ENCODE measurements around the gene PSMB2. TPM values are rescaled to one million over a fixed set of nuclear protein-coding genes. Genes with fewer than 3 reads are reported as not detected.

The PSMB2 gene
- total RNA-seq, 2 experiments from 2014 or later = 97.1 to 125 TPM

GRCh38 chr1:35571263-35571662 is 70.1 kb downstream of the PSMB2 start:
- ChIA-PET CTCF (interaction anchor here (0.6 to 2.1 kb wide), 10 partner anchors 8 to 478 kb away, joined by 3 to 13 read pairs (median 3); no protein-coding TSS in a partner anchor), POLR2A (interaction anchor here (0.7 kb wide), 1 partner anchor 41 kb away, joined by 3 read pairs; no protein-coding TSS in a partner anchor)
- DNase-seq (no peak), ATAC-seq (no peak)
- Mint-ChIP-seq H3K9me3 (ENCODE audit: low read depth) (no peaks in the 10 kb centered on the region), H3K27ac (no peak overlapping the region), H3K4me3 (no peak overlapping the region), H3K36me3 (ENCODE audit: low read depth) (peaks cover 2% of the 10 kb centered on the region), H3K27me3 (peaks cover 11% of the 10 kb centered on the region), H3K4me1 (peaks cover 7% of the 10 kb centered on the region)
- intact Hi-C loops (cut with DNase I, micrococcal nuclease) = loop anchor here in 1 of 2 experiments (10.0 kb wide), 1 partner anchor 884 kb away; the partner anchor contains the start of gene OSCP1

GRCh38 chr1:35570589-35571137 is 70.7 kb downstream of the PSMB2 start:
- H3K4me1 Mint-ChIP-seq = peaks cover 4% of the 10 kb centered on the region
- intact Hi-C loops (cut with DNase I, micrococcal nuclease) = loop anchor here in 1 of 2 experiments (10.0 kb wide), 1 partner anchor 884 kb away; the partner anchor contains the start of gene OSCP1
- H3K27ac Mint-ChIP-seq = no peak overlapping the region

GRCh38 chr1:35569936-35570335 is 71.4 kb downstream of the PSMB2 start:
- intact Hi-C loops (cut with DNase I, micrococcal nuclease) = loop anchor here (1.0 to 10.0 kb wide), 5 partner anchors 145 to 885 kb away; partner anchors contain the start of gene OSCP1 (in 1 of the 2)
- H3K27ac Mint-ChIP-seq = no peak overlapping the region
- H3K36me3 Mint-ChIP-seq (ENCODE audit: low read depth) = peaks cover 2% of the 10 kb centered on the region
- ATAC-seq (no peak), DNase-seq (no peak)
- no peak overlapping the region for H3K4me3 Mint-ChIP-seq
- CTCF ChIA-PET = interaction anchor here (1.0 to 1.5 kb wide), 4 partner anchors 8 to 158 kb away, joined by 3 to 4 read pairs (median 3); no protein-coding TSS in a partner anchor
- POLR2A ChIA-PET = no interaction called here
- peaks cover 4% of the 10 kb centered on the region for H3K4me1 Mint-ChIP-seq
- peaks cover 7% of the 10 kb centered on the region for H3K27me3 Mint-ChIP-seq
- H3K9me3 Mint-ChIP-seq (ENCODE audit: low read depth) = no peaks in the 10 kb centered on the region

More at GRCh38 chr1:35570589-35571137, 70.7 kb downstream of the PSMB2 start:
- ChIA-PET POLR2A (interaction anchor here (0.7 kb wide), 1 partner anchor 42 kb away, joined by 3 read pairs; no protein-coding TSS in a partner anchor), CTCF (interaction anchor here (0.6 to 1.5 kb wide), 10 partner anchors 9 to 202 kb away, joined by 3 to 7 read pairs (median 3); no protein-coding TSS in a partner anchor)
- ATAC-seq = no peak
- H3K9me3 Mint-ChIP-seq (ENCODE audit: low read depth) = no peaks in the 10 kb centered on the region
- H3K4me3 Mint-ChIP-seq = no peak overlapping the region
- peaks cover 11% of the 10 kb centered on the region for H3K27me3 Mint-ChIP-seq
- no peak for DNase-seq
- peaks cover 2% of the 10 kb centered on the region for H3K36me3 Mint-ChIP-seq (ENCODE audit: low read depth)

- intact Hi-C loops (cut with DNase I, micrococcal nuclease) = loop anchor here (1.0 to 2.0 kb wide), 4 partner anchors 146 to 205 kb away; no protein-coding TSS in a partner anchor
- no peak overlapping the region for H3K4me3 Mint-ChIP-seq
- H3K9me3 Mint-ChIP-seq (ENCODE audit: low read depth) = no peaks in the 10 kb centered on the region
- ChIA-PET CTCF (interaction anchor here (0.6 to 5.9 kb wide), 39 partner anchors 9 to 458 kb away, joined by 3 to 118 read pairs (median 4); partner anchors contain the start of gene PSMB2), POLR2A (interaction anchor here (0.8 kb wide), 1 partner anchor 200 kb away, joined by 5 read pairs; the partner anchor contains the start of gene CLSPN)
- ATAC-seq (peak; percentile 58), DNase-seq (peak; percentile 81)
- peaks cover 11% of the 10 kb centered on the region for H3K4me1 Mint-ChIP-seq
- H3K27me3 Mint-ChIP-seq = peaks cover 7% of the 10 kb centered on the region
- H3K27ac Mint-ChIP-seq = no peak overlapping the region
- H3K36me3 Mint-ChIP-seq (ENCODE audit: low read depth) = peaks cover 4% of the 10 kb centered on the region
Measured at GRCh38 chr1:35568975-35569395, 72.3 kb downstream of the PSMB2 start.

- CTCF ChIA-PET = interaction anchor here (0.7 to 5.9 kb wide), 27 partner anchors 9 to 346 kb away, joined by 3 to 118 read pairs (median 5); partner anchors contain the start of genes CLSPN and PSMB2
- intact Hi-C loops (cut with DNase I, micrococcal nuclease) = loop anchor here in 1 of 2 experiments (2.0 kb wide), 1 partner anchor 147 kb away; no protein-coding TSS in a partner anchor
- Mint-ChIP-seq H3K27ac (no peak overlapping the region), H3K4me3 (no peak overlapping the region), H3K36me3 (ENCODE audit: low read depth) (peaks cover 4% of the 10 kb centered on the region), H3K9me3 (ENCODE audit: low read depth) (no peaks in the 10 kb centered on the region), H3K27me3 (peaks cover 7% of the 10 kb centered on the region), H3K4me1 (peaks cover 12% of the 10 kb centered on the region)
- ATAC-seq = no peak
- DNase-seq = no peak
- POLR2A ChIA-PET = interaction anchor here (0.6 kb wide), 1 partner anchor 35 kb away, joined by 3 read pairs; no protein-coding TSS in a partner anchor
Measured at GRCh38 chr1:35567947-35568558, 73.3 kb downstream of the PSMB2 start.

- ChIA-PET CTCF (interaction anchor here (0.9 to 5.9 kb wide), 9 partner anchors 15 to 152 kb away, joined by 3 to 118 read pairs (median 3); no protein-coding TSS in a partner anchor), POLR2A (interaction anchor here (1.5 kb wide), 1 partner anchor 115 kb away, joined by 4 read pairs; no protein-coding TSS in a partner anchor)
- DNase-seq (no peak), ATAC-seq (no peak)
- Mint-ChIP-seq H3K36me3 (ENCODE audit: low read depth) (peaks cover 4% of the 10 kb centered on the region), H3K4me3 (no peak overlapping the region), H3K27ac (no peak overlapping the region), H3K9me3 (ENCODE audit: low read depth) (no peaks in the 10 kb centered on the region), H3K27me3 (no peaks in the 10 kb centered on the region), H3K4me1 (peaks cover 22% of the 10 kb centered on the region)
- intact Hi-C loops (cut with DNase I, micrococcal nuclease) = no loop called here
Measured at GRCh38 chr1:35565742-35566133, 75.6 kb downstream of the PSMB2 start.

GRCh38 chr1:35564884-35565741 is 76.2 kb downstream of the PSMB2 start:
- intact Hi-C loops (cut with DNase I, micrococcal nuclease) = loop anchor here (1.0 kb wide), 1 partner anchor 114 kb away; no protein-coding TSS in a partner anchor
- CTCF ChIA-PET = interaction anchor here (0.6 to 5.9 kb wide), 31 partner anchors 8 to 234 kb away, joined by 3 to 118 read pairs (median 4); partner anchors contain the start of genes CLSPN and TFAP2E
- peaks cover 4% of the 10 kb centered on the region for H3K36me3 Mint-ChIP-seq (ENCODE audit: low read depth)
- no peaks in the 10 kb centered on the region for H3K27me3 Mint-ChIP-seq
- POLR2A ChIA-PET = interaction anchor here (0.6 to 1.5 kb wide), 6 partner anchors 8 to 709 kb away, joined by 3 to 6 read pairs (median 3); partner anchors contain the start of gene TFAP2E
- no peaks in the 10 kb centered on the region for H3K9me3 Mint-ChIP-seq (ENCODE audit: low read depth)
- H3K4me3 Mint-ChIP-seq = no peak overlapping the region
- H3K27ac Mint-ChIP-seq = no peak overlapping the region
- DNase-seq (no peak), ATAC-seq (no peak)
- H3K4me1 Mint-ChIP-seq = peaks cover 22% of the 10 kb centered on the region

- ChIA-PET CTCF (interaction anchor here (0.5 to 5.9 kb wide), 31 partner anchors 8 to 235 kb away, joined by 3 to 118 read pairs (median 4); partner anchors contain the start of genes CLSPN and TFAP2E), POLR2A (interaction anchor here (0.6 to 1.5 kb wide), 6 partner anchors 8 to 708 kb away, joined by 3 to 6 read pairs (median 3); partner anchors contain the start of gene TFAP2E)
- Mint-ChIP-seq H3K4me3 (no peak overlapping the region), H3K27ac (no peak overlapping the region), H3K27me3 (no peaks in the 10 kb centered on the region), H3K36me3 (ENCODE audit: low read depth) (peaks cover 4% of the 10 kb centered on the region), H3K4me1 (peaks cover 28% of the 10 kb centered on the region), H3K9me3 (ENCODE audit: low read depth) (no peaks in the 10 kb centered on the region)
- ATAC-seq (peak; percentile 87), DNase-seq (peak; percentile 91)
- intact Hi-C loops (cut with DNase I, micrococcal nuclease) = loop anchor here (1.0 kb wide), 1 partner anchor 113 kb away; no protein-coding TSS in a partner anchor
Measured at GRCh38 chr1:35564037-35564883, 77.1 kb downstream of the PSMB2 start.

- Mint-ChIP-seq H3K36me3 (ENCODE audit: low read depth) (peaks cover 4% of the 10 kb centered on the region), H3K27ac (no peak overlapping the region), H3K4me3 (no peak overlapping the region), H3K27me3 (no peaks in the 10 kb centered on the region), H3K4me1 (peaks cover 31% of the 10 kb centered on the region), H3K9me3 (ENCODE audit: low read depth) (no peaks in the 10 kb centered on the region)
- CTCF ChIA-PET = interaction anchor here (1.0 to 3.2 kb wide), 2 partner anchors 112 to 261 kb away, joined by 3 to 33 read pairs; no protein-coding TSS in a partner anchor
- POLR2A ChIA-PET = no interaction called here
- ATAC-seq (no peak), DNase-seq (no peak)
- intact Hi-C loops (cut with DNase I, micrococcal nuclease) = no loop called here
Measured at GRCh38 chr1:35563166-35563565, 78.2 kb downstream of the PSMB2 start.

All from activated CD4-positive, alpha-beta T cell treated with anti-CD3 and anti-CD28 coated beads for 36 hours (primary cell).